Tibial nerve (tissue), 4 donors: ENCODE results near the gene FHAD1. TPM values are rescaled to one million over a fixed set of nuclear protein-coding genes. Genes with fewer than 3 reads are reported as not detected.

Experiments
- DNase-seq, 2 donors: peaks; one replicate each; pipeline ENCODE4 v3.0.0-alpha.2; 2019; ENCODE audit warnings: low spot score in 2 of 2
- H3K27ac ChIP-seq, 4 donors: fragments of 200-600 bp; sonication (generic) in 3 of 4; one replicate each; pipeline ENCODE4 v1.5.1; 2017 to 2019; ENCODE audit warnings: mild to moderate bottlenecking in 1 of 4
- H3K27me3 ChIP-seq, 2 donors: fragments of 200-600 bp; sonication (generic) in 1 of 2; one replicate each; pipeline versions ENCODE4 v1.5.1 to v1.6.0; 2017 to 2019
- H3K36me3 ChIP-seq, 3 donors: fragments of 200-600 bp; sonication (generic); one replicate each; pipeline ENCODE4 v1.5.1; 2018 to 2019
- H3K4me1 ChIP-seq, 4 donors: fragments of 200-600 bp; sonication (generic) in 3 of 4; one replicate each; pipeline ENCODE4 v1.5.1; 2017 to 2019
- H3K4me3 ChIP-seq, 4 donors: fragments of 200-600 bp; sonication (generic) in 3 of 4; one replicate each; pipeline ENCODE4 v1.5.1; 2017 to 2019; ENCODE audit warnings: mild to moderate bottlenecking in 1 of 4, moderate library complexity in 1 of 4
- H3K9me3 ChIP-seq, 4 donors: fragments of 200-600 bp; sonication (generic) in 3 of 4; one replicate each; pipeline ENCODE4 v1.5.1; 2017 to 2019
- CTCF ChIP-seq, 5 experiments: fragments of 200-600 bp in 3 of 5; fragments of 450-650 bp in 2 of 5; sonication (generic) in 3 of 5; IDR thresholded peaks; one replicate each; pipeline ENCODE4 v1.5.1; 2016 to 2019; ENCODE audit warnings: antibody characterized with exemption in 5 of 5, mild to moderate bottlenecking in 3 of 5, moderate library complexity in 2 of 5
- EP300 ChIP-seq, 2 donors: sonication (generic); formaldehyde crosslinking; IDR thresholded peaks; one replicate each; pipeline ENCODE4 v1.6.1; 2017; ENCODE audit warnings: antibody characterized with exemption in 2 of 2, mild to moderate bottlenecking in 1 of 2
- POLR2A ChIP-seq, 2 donors: fragments of 450-650 bp; IDR thresholded peaks; one replicate each; pipeline ENCODE4 v1.6.1; 2017; ENCODE audit warnings: antibody characterized with exemption in 2 of 2, mild to moderate bottlenecking in 2 of 2, moderate library complexity in 2 of 2
- WGBS, 2 donors: methylation state at CpG; one replicate each; pipeline ENCODE4 v1.1.5; 2018; 5-methylcytosine and 5-hydroxymethylcytosine counted together
- total RNA-seq, 4 donors: library from RNA; depleted of rRNA; stranded (reverse); fragments of >200 nt; gene quantifications; one replicate each; pipeline ENCODE4 v1.1.0, GENCODE V29; 2016

FHAD1 gene
- total RNA-seq, 4 donors from 2014 or later, result 0.30 to 0.63 TPM; not detected in 2

- 73 to 74% methylated on average over 13 of the region's 13 CpGs for WGBS, 2 donors
- no peaks in the 10 kb centered on the region for H3K27me3 ChIP-seq
- no peaks in the 10 kb centered on the region for H3K36me3 ChIP-seq
- peaks cover 0 to 7% (median 0%) of the 10 kb centered on the region in 4 donors for H3K4me1 ChIP-seq
- TF ChIP-seq POLR2A (IDR thresholded peaks at IDR 0.05) (no peak), CTCF (IDR thresholded peaks at IDR 0.05) (no peak), EP300 (IDR thresholded peaks at IDR 0.05) (no peak)
- H3K4me3 ChIP-seq, result no peak overlapping the region
- DNase-seq, result no peak
- H3K9me3 ChIP-seq, result no peaks in the 10 kb centered on the region
- H3K27ac ChIP-seq, result no peak overlapping the region
Measured at GRCh38 chr1:15201849-15202551, 45.0 kb upstream of the FHAD1 start.

GRCh38 chr1:15204931-15205330, 42.1 kb upstream of the FHAD1 start:
- peaks cover 0 to 7% (median 2%) of the 10 kb centered on the region in 4 donors for H3K4me1 ChIP-seq
- no peak overlapping the region for H3K27ac ChIP-seq
- no peaks in the 10 kb centered on the region for H3K27me3 ChIP-seq
- no peaks in the 10 kb centered on the region for H3K9me3 ChIP-seq
- no peak for TF ChIP-seq CTCF (IDR thresholded peaks at IDR 0.05)
- no peak for TF ChIP-seq POLR2A (IDR thresholded peaks at IDR 0.05)
- TF ChIP-seq EP300 (IDR thresholded peaks at IDR 0.05), result no peak
- 88 to 89% methylated on average over 7 of the region's 7 CpGs for whole genome bisulfite sequencing, 2 donors
- H3K36me3 ChIP-seq, result no peaks in the 10 kb centered on the region
- H3K4me3 ChIP-seq, result no peak overlapping the region
- DNase-seq, result no peak

- no peaks in the 10 kb centered on the region for H3K9me3 ChIP-seq
- H3K36me3 ChIP-seq, result no peaks in the 10 kb centered on the region
- TF ChIP-seq POLR2A (IDR thresholded peaks at IDR 0.05), result no peak
- TF ChIP-seq CTCF (IDR thresholded peaks at IDR 0.05), result no peak
- no peak for TF ChIP-seq EP300 (IDR thresholded peaks at IDR 0.05)
- H3K27ac ChIP-seq, result no peak overlapping the region
- 82% methylated on average over 12 of the region's 12 CpGs for WGBS, 2 donors
- no peak overlapping the region for H3K4me3 ChIP-seq
- H3K4me1 ChIP-seq, result peaks cover 0 to 7% (median 2%) of the 10 kb centered on the region in 4 donors
- H3K27me3 ChIP-seq, result no peaks in the 10 kb centered on the region
- DNase-seq, result no peak
Measured at GRCh38 chr1:15205586-15206346, 41.3 kb upstream of the FHAD1 start.

- no peak overlapping the region for H3K4me3 ChIP-seq
- H3K36me3 ChIP-seq, result no peaks in the 10 kb centered on the region
- peaks cover 0 to 13% (median 2%) of the 10 kb centered on the region in 4 donors for H3K4me1 ChIP-seq
- no peaks in the 10 kb centered on the region for H3K9me3 ChIP-seq
- no peak overlapping the region for H3K27ac ChIP-seq
- WGBS, 2 donors, result 58% methylated on average over 8 of the region's 8 CpGs
- TF ChIP-seq EP300 (IDR thresholded peaks at IDR 0.05) (no peak), CTCF (IDR thresholded peaks at IDR 0.05) (no peak), POLR2A (IDR thresholded peaks at IDR 0.05) (no peak)
- H3K27me3 ChIP-seq, result no peaks in the 10 kb centered on the region
- no peak for DNase-seq
Measured at GRCh38 chr1:15206418-15207030, 40.5 kb upstream of the FHAD1 start.
